Activated T-cell treated with anti-CD3 and anti-CD28 coated beads, Interleukin-2, amount 50 U/mL, for 72 hours (primary cell): ENCODE measurements around the gene CSNK1A1L. TPM values are rescaled to one million over a fixed set of nuclear protein-coding genes. Genes with fewer than 3 reads are reported as not detected.

Experiments used
- ATAC-seq, 2 donors: fragments of 150-1000 bp; cut with Tn5 transposase; replicated peaks in 1 of 2; 2 replicates each; pipeline ENCODE4 v1.10.0; 2021; ENCODE audit warnings: moderate library complexity in 2 of 2, mild to moderate bottlenecking in 1 of 2
- DNase-seq, 2 donors: peaks; one replicate each; pipeline ENCODE4 v3.0.0; 2021 to 2022; ENCODE audit warnings: mixed read lengths in 1 of 2
- H3K27ac Mint-ChIP-seq: one replicate; pipeline ENCODE4 v1.8.0; 2022; ENCODE audit warnings: mild to moderate bottlenecking, moderate library complexity, mixed read lengths
- H3K27me3 Mint-ChIP-seq: one replicate; pipeline ENCODE4 v1.8.0; 2022; ENCODE audit warnings: low read depth, mixed read lengths
- H3K36me3 Mint-ChIP-seq, 2 donors: one replicate each; pipeline ENCODE4 v1.8.0; 2022; ENCODE audit warnings: mixed read lengths in 2 of 2, mild to moderate bottlenecking in 1 of 2; ENCODE audit not compliant: insufficient read depth in 2 of 2
- H3K4me1 Mint-ChIP-seq: one replicate; pipeline ENCODE4 v1.8.0; 2022; ENCODE audit warnings: low read depth, mixed read lengths
- H3K4me3 Mint-ChIP-seq, 2 donors: one replicate each; pipeline ENCODE4 v1.8.0; 2022; ENCODE audit warnings: mild to moderate bottlenecking in 2 of 2, mixed read lengths in 2 of 2, moderate library complexity in 2 of 2
- H3K9me3 Mint-ChIP-seq, 2 donors: one replicate each; pipeline ENCODE4 v1.8.0; 2022; ENCODE audit warnings: mixed read lengths in 2 of 2
- total RNA-seq, 2 donors: library from RNA; stranded (reverse); gene quantifications; one replicate each; pipeline ENCODE4 v1.2.3, GENCODE V29; 2022

Gene CSNK1A1L
- total RNA-seq = not detected

DNA sequence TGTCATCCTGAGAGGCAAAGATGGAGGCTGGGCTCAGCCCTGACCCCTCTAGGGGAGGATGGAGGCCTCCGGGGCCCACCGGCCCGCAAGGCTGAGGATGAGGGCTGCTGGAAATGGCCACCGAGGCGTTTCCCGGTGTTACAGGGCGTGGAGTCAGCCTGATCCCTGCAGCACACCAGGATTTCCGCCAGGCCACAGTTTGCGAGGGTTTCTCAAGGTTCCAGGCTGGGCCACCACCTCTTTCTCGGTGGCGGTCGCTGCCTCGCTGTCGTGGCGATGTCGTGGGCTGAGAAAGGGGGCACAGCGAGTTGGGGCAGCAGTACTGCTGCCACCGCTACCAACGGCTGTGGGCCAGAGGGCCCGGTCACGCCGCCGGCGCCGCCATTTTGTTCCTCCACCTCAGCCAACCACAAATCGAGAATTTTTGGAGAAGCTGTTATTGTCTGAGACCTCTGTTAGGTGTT is at the start of gene CSNK1A1L:
Gene CSNK1A1L, minus strand, starts transcription at position 414 of the 464 bp plus-strand sequence. Its CDS starts 408 bp downstream, at position 6.
- Mint-ChIP-seq H3K4me3 (no peak within 1 kb of the TSS), H3K27ac (peak within 1 kb of the TSS; percentile 50), H3K4me1 (no peaks in the 10 kb centered on the region), H3K27me3 (peaks cover 12% of the 10 kb centered on the region), H3K36me3 (no peaks in the 10 kb centered on the region), H3K9me3 (no peaks in the 10 kb centered on the region)
- no peak for DNase-seq
- ATAC-seq = no peak

DNA sequence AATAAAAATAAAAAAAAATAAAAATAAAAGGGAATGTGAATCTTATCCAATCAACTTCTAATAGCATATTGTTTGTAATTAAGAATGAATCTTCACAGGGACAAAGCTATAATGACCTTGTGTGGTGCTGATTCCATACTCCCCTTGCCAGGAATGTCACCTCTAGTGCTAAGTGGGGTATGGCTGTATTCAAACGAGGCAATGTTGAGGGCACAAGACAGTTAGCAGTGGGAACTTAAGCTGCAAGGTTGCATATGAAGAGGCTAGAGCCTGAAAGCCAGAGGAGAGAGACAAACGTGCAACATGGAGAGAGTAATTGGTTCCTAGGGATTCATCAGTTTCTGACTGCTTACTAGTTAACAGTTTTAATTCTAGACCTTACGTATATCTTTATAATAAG is 43.9 kb upstream of the CSNK1A1L start:
- no peaks in the 10 kb centered on the region for H3K27me3 Mint-ChIP-seq
- no peaks in the 10 kb centered on the region for H3K36me3 Mint-ChIP-seq
- no peak overlapping the region for H3K27ac Mint-ChIP-seq
- no peak for DNase-seq
- H3K4me3 Mint-ChIP-seq = no peak overlapping the region
- H3K9me3 Mint-ChIP-seq = peaks cover 1 to 4% of the 10 kb centered on the region in 2 donors
- no peaks in the 10 kb centered on the region for H3K4me1 Mint-ChIP-seq
- no peak for ATAC-seq

DNA sequence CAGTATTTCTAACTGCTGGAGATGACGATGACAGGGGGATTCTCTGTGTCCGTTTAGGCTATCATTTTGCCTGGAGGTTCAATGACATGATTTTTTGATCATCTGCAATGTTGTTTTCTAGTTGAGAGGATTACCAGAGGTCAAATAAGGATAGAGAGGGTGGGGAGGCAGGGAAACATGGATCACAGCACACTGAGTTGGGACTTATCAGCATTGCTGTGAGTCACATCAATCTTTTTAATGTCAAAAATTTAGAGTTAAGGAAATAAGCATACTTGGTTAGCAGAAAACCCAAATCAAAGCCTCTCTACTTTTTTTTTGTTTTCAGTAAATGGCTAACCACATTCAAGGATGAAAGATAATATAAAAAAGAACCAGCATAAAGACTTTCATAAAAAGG is 43.0 kb upstream of the CSNK1A1L start:
- Mint-ChIP-seq H3K27ac (no peak overlapping the region), H3K9me3 (peaks cover 1 to 4% of the 10 kb centered on the region in 2 donors), H3K4me3 (no peak overlapping the region), H3K36me3 (no peaks in the 10 kb centered on the region), H3K4me1 (no peaks in the 10 kb centered on the region), H3K27me3 (no peaks in the 10 kb centered on the region)
- ATAC-seq (no peak), DNase-seq (no peak)

DNA sequence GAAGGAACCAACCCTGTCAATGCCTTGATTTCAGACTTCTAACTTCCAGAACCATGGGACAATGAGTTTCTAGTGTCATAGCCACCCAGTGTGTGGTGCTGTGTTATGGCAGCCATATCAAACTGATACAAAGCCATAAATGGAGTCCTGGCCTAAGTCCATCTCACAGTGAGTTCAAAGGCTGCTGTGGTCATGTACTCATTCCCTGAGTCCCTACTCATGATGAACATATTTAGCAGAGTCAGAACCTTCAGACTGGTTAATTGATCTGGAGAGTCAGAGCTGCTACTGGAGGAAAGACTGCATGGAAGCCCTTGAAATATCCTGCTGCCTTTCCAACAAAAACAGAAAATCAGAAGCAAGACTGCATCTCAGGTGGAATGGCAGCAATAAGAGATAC is 39.2 kb upstream of the CSNK1A1L start:
- no peak for ATAC-seq
- Mint-ChIP-seq H3K9me3 (peaks cover 0 to 3% of the 10 kb centered on the region in 2 donors), H3K27me3 (no peaks in the 10 kb centered on the region), H3K27ac (no peak overlapping the region), H3K4me3 (no peak overlapping the region), H3K4me1 (no peaks in the 10 kb centered on the region), H3K36me3 (no peaks in the 10 kb centered on the region)
- no peak for DNase-seq

DNA sequence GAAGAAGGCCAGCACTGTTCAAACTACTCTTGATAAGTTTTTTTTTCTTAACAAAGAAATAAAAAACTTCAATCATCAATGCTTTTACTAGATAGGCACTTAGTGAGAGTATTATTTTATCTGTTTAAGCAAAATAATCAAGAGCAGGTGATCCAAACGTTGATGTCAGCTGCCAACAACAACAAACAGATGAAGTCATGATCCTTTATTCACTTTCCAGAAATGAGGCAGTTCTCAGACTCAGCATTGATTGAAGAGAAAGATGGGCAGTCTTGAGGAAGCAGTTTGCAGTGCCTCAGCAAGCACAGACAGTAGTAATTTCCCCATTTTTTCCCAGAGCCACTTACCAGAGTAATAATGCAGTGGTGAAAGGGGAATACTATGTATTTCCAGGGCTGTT is 38.4 kb upstream of the CSNK1A1L start:
- Mint-ChIP-seq H3K36me3 (no peaks in the 10 kb centered on the region), H3K4me1 (no peaks in the 10 kb centered on the region), H3K27ac (no peak overlapping the region), H3K9me3 (peaks cover 0 to 3% of the 10 kb centered on the region in 2 donors), H3K4me3 (no peak overlapping the region), H3K27me3 (no peaks in the 10 kb centered on the region)
- ATAC-seq (no peak), DNase-seq (no peak)

DNA sequence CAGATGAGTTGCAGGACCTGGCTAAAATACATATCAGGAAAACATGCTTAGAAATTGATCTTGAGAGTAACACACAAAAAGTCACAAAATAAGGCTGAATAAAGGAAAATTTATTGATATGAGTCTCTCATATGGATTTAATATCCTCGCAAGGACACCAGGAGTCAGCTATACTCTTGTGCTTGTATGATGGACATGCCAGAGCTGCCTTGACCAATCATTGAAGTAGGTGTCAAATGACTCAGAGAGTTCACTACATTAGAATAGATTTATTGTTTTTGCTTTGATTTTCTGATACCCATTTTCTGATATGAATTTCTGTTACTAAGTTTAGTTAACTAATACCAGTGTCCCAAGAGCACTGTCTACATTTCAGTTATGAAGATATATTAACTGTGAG is 37.4 kb upstream of the CSNK1A1L start:
- no peak for ATAC-seq
- H3K4me1 Mint-ChIP-seq = no peaks in the 10 kb centered on the region
- H3K27me3 Mint-ChIP-seq = no peaks in the 10 kb centered on the region
- H3K36me3 Mint-ChIP-seq = no peaks in the 10 kb centered on the region
- peaks cover 0 to 3% of the 10 kb centered on the region in 2 donors for H3K9me3 Mint-ChIP-seq
- no peak for DNase-seq
- no peak overlapping the region for H3K27ac Mint-ChIP-seq
- no peak overlapping the region for H3K4me3 Mint-ChIP-seq

DNA sequence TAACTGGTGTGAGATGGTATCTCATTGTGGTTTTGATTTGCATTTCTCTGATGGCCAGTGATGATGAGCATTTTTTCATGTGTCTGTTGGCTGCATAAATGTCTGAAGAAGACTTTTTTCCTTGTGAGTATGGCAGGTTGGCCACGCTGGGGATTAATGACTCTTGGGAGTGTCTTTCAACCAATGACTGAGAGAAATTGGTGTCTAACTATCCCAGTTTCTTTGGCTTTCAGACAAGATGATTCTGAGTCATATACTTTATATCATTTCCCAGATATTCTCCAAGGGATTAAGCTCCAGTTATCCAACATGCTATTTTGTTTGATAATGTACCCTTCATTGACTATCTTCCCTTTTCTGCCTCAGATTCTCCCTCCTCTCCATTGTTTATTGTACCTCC is 35.5 kb upstream of the CSNK1A1L start:
- no peaks in the 10 kb centered on the region for H3K4me1 Mint-ChIP-seq
- H3K4me3 Mint-ChIP-seq = no peak overlapping the region
- ATAC-seq (no peak), DNase-seq (no peak)
- no peak overlapping the region for H3K27ac Mint-ChIP-seq
- H3K27me3 Mint-ChIP-seq = no peaks in the 10 kb centered on the region
- H3K9me3 Mint-ChIP-seq = no peaks in the 10 kb centered on the region
- no peaks in the 10 kb centered on the region for H3K36me3 Mint-ChIP-seq

DNA sequence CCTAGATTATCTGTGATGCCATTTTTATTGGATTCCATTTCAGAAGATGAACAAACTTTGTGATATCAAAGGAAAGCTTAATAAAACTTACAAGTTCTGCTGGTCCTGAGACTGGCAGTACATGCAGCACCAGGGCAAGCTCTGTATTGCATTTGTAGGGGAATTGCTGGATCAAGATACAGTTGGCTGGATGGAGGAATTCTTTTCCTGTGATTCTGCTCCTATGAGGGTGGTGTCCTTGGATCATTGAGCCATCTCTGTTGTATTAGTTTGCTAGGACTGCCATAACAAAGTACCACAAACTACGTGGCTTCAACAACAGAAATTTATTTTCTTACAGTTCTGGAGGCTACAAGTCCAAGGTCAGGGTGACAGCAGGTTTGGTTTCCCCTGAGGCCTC is 33.9 kb upstream of the CSNK1A1L start:
- no peak overlapping the region for H3K27ac Mint-ChIP-seq

DNA sequence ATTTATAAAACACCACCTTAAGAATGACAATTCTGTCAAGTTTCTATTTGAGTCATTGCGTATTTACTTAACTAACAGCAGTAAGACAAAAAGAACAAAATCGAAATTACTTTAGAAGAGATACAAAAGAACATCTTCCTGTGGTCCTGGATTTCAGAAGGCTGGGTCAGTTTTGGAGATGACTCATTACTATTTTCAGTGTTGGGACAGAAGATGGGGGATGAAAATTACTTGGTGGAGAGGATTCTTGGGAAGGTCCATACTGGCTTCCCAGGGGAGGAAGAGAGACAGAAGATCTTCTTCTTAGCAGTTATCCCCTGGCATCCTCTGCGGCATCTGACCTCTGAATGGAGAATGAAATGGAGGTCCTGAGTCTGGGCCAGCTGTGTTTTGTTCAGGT is 33.5 kb upstream of the CSNK1A1L start:
- Mint-ChIP-seq H3K9me3 (no peaks in the 10 kb centered on the region), H3K4me3 (no peak overlapping the region), H3K36me3 (no peaks in the 10 kb centered on the region), H3K27me3 (peaks cover 4% of the 10 kb centered on the region), H3K27ac (peak overlapping the region; percentile 46), H3K4me1 (no peaks in the 10 kb centered on the region)
- no peak for ATAC-seq
- no peak for DNase-seq

More for the DNA sequence above, 33.9 kb upstream of the CSNK1A1L start:
- ATAC-seq (no peak), DNase-seq (no peak)
- no peaks in the 10 kb centered on the region for H3K9me3 Mint-ChIP-seq
- no peaks in the 10 kb centered on the region for H3K27me3 Mint-ChIP-seq
- H3K4me1 Mint-ChIP-seq = no peaks in the 10 kb centered on the region
- no peaks in the 10 kb centered on the region for H3K36me3 Mint-ChIP-seq
- H3K4me3 Mint-ChIP-seq = no peak overlapping the region

DNA sequence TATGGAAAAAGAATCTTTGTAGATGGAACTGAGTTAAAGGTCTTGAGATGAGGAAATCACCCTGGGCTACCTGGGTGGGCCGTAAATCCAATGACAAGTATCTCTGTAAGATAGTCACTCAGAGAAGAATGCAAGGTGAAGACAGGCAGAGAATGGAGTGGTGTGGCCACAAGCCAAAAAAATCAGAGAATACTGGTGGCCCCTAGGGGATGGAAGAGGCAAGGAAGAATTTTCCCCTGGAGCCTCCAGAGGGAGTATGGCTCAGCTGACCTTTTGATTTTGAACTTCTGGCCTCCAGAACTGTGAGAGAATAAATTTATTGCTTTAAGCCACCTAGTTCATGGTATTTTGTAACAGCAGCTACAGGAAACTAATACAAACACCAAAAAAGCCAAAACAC is 32.7 kb upstream of the CSNK1A1L start:
- ATAC-seq = no peak
- H3K36me3 Mint-ChIP-seq = no peaks in the 10 kb centered on the region

DNA sequence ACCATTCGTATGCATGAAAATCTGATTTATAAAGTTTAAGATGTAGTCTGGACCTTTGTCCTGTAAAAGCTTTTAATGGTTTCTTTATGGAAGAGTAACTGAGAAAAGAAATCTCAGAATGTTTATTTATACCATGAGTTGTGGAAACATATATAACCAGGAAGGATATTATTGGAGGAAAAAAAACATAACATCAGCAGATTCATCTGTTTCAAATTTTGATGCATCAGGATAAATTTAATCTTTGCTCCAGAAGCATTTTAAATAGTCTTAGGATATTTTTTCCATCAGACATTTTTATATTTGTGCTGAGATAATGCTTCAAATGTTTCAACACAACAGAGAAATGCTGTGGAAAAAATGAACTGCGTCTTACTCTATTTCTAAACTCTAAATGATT is 31.2 kb upstream of the CSNK1A1L start:
- H3K27me3 Mint-ChIP-seq = peaks cover 6% of the 10 kb centered on the region

More for the DNA sequence above, 32.7 kb upstream of the CSNK1A1L start:
- no peaks in the 10 kb centered on the region for H3K4me1 Mint-ChIP-seq
- no peaks in the 10 kb centered on the region for H3K9me3 Mint-ChIP-seq
- no peak overlapping the region for H3K4me3 Mint-ChIP-seq
- H3K27me3 Mint-ChIP-seq = peaks cover 6% of the 10 kb centered on the region
- DNase-seq = no peak
- H3K27ac Mint-ChIP-seq = no peak overlapping the region

DNA sequence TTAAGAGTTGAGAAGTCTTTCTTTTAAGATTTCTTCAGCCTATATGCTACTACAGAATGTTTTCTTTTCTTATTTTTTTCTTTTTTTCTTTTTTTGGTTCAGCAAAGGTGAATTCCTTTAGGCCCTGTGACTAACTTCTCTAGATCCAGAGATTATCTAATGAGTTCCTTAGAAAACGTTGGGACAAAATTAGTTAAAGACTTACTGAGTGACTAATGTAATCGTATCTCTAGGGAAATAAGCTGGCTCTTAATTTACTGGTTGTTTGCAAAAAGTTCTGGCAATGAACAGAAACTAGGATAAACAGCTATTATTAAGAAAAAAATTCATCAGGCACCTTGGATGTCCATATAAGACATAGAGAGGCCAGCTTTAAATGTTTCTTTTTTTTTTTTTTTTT is 30.7 kb upstream of the CSNK1A1L start:
- Mint-ChIP-seq H3K36me3 (no peaks in the 10 kb centered on the region), H3K9me3 (no peaks in the 10 kb centered on the region), H3K27me3 (peaks cover 6% of the 10 kb centered on the region), H3K4me1 (no peaks in the 10 kb centered on the region), H3K27ac (no peak overlapping the region), H3K4me3 (no peak overlapping the region)
- ATAC-seq (no peak), DNase-seq (no peak)

More for the DNA sequence above, 31.2 kb upstream of the CSNK1A1L start:
- Mint-ChIP-seq H3K36me3 (no peaks in the 10 kb centered on the region), H3K27ac (no peak overlapping the region), H3K4me1 (no peaks in the 10 kb centered on the region), H3K4me3 (no peak overlapping the region), H3K9me3 (no peaks in the 10 kb centered on the region)
- DNase-seq = no peak
- no peak for ATAC-seq

DNA sequence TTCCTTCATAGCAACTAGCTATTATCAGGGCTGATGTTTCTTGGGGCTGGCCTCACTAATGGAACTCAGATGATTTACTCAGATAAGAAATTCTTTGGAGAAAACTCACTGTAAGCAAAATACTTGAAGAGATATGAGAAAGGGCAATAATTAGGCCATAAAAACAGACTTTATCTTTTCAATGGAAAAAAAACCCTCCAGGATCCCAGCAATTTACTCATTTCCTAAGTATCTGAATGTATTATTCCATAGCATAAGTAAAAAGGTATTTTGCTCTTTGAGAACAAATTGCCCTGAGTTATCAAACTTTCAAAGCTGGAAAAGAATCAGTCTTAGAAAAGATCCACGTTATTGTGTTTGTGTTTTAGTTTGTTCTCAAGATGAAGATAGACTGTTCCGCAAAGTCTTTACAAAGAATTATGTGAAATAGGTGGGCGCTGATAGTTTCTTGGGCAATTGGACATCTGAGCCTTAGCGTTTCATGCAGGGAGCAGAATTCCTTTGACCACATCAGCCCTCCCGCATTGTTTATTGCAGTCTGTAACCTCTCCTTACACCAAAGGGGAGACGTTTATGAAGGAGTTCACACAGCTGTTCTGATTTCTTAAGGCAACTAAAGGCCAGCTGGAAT is 29.1 kb upstream of the CSNK1A1L start:
- DNase-seq = no peak

DNA sequence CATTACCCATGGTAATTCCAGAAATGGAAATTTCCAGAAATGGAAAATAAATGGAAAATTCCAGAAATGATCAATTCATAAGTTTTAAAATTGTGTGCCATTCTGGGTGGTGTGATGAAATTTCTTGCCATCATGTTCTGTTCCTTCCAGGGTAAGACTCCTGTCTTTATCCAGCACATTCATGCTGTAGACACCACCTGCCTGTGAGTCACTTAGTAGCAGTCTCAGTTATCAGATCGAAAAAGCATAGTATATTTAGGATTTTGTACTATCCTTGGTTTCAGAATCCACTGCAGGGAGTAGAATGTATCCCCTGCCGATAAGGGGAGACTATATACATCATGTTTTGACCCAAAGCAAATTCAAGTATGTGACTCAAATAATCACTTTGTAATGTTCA is 26.7 kb upstream of the CSNK1A1L start:
- no peak overlapping the region for H3K27ac Mint-ChIP-seq
- no peaks in the 10 kb centered on the region for H3K9me3 Mint-ChIP-seq
- H3K4me1 Mint-ChIP-seq = no peaks in the 10 kb centered on the region

More for the DNA sequence above, 29.1 kb upstream of the CSNK1A1L start:
- H3K36me3 Mint-ChIP-seq = no peaks in the 10 kb centered on the region
- no peak overlapping the region for H3K4me3 Mint-ChIP-seq
- H3K27ac Mint-ChIP-seq = no peak overlapping the region
- no peak for ATAC-seq
- no peaks in the 10 kb centered on the region for H3K4me1 Mint-ChIP-seq
- no peaks in the 10 kb centered on the region for H3K9me3 Mint-ChIP-seq
- peaks cover 6% of the 10 kb centered on the region for H3K27me3 Mint-ChIP-seq

More for the DNA sequence above, 26.7 kb upstream of the CSNK1A1L start:
- Mint-ChIP-seq H3K36me3 (no peaks in the 10 kb centered on the region), H3K27me3 (peaks cover 6% of the 10 kb centered on the region), H3K4me3 (no peak overlapping the region)
- ATAC-seq = no peak
- DNase-seq = no peak
